GM21526 (cell line): ENCODE measurements around the gene MANBA.

Source experiments
- ATAC-seq: cut with Tn5 transposase; IDR thresholded peaks from one replicate; pipeline ENCODE4 v1.9.1; 2021; ENCODE audit warnings: moderate library complexity; ENCODE audit not compliant: unreplicated experiment, low FRiP score

Gene MANBA

GRCh38 chr4:102685768-102686167 lies 75.0 kb downstream of the MANBA start:
- ATAC-seq = no peak

- no peak for ATAC-seq
These were observed 76.1 kb downstream of the MANBA start for GRCh38 chr4:102684610-102685052.

DNA sequence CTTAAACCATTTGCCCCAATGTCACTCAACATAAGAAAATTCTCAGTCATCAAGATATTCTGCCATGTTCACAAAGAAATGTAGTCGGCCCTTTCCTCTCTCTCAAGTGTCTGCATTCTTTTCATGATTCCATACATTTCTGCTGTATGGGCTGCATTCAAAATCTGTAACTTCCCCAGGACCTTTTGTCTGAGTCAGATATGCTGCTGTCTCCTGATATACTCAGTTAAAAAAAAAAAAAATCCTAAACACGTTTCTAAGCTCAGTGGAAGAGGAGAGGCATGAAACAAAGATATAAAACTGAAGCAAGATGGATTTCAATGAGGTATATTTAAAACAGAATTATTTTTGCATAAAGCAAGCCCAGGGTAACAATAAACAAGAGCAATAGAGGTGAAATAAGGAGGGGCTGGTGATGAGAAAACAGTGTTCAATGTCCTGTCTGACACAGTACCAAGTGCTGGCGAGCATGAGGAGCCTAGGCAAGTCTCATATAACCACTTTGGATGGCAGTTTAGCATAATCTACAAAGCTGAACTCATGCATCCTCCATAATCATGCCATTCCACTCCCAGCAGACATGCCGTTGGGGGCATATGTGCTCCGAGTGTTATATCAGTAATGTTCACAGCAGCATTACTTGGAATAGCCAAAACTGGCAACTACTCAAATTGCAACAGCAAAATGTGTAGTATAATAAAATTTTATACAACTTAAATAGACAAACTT lies 76.7 kb downstream of the MANBA start:
- no peak for ATAC-seq

DNA sequence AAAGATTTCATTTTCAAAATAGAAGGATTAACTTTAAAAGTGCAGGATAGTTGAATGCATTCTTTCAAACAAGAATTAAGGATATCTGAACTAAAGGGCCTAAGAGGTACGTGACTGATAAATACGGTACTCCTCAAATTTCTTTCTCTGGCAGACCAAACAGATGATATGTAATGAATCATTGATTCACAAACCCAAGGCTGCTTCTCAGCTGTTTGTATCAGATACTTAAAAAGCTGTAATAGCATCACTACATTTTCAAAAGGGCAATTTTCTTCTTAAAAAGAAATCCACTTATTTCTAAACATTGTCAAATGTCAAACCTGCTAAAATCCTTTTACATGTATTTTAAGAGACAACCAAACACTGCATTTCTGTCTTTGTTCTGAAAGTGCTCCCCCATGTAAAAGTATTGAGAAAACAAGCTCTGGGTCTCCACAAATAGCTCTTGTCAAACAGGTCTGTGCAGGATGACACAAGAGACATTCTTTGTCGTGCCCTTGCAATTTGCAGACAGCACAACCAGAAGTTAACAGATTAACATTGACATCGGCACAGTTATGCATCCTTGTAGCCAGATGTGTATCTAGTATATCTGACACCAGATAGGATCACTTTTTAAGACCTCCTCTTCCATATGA lies 82.0 kb downstream of the MANBA start:
- ATAC-seq = no peak

GRCh38 chr4:102678107-102678506 lies 82.7 kb downstream of the MANBA start:
- ATAC-seq = no peak

DNA sequence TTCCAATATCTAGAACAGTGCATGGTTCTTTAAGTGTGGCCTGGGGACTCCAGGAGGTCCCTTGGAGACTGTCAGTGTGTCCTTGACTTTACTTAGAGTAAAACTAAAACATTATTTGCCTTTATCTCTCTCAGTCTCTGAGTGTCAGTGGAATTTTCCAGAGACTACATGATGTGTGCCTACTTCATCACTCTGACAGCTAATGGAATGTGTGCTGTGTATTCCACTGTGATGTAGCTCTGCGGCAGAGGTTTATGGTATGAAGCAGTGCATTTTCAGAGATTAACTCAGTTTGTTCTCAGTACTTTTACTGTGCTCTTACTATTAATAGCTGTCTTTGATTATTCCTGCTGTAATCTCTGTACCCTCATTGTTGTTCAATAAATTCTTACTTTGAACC lies 85.6 kb downstream of the MANBA start:
- no peak for ATAC-seq

DNA sequence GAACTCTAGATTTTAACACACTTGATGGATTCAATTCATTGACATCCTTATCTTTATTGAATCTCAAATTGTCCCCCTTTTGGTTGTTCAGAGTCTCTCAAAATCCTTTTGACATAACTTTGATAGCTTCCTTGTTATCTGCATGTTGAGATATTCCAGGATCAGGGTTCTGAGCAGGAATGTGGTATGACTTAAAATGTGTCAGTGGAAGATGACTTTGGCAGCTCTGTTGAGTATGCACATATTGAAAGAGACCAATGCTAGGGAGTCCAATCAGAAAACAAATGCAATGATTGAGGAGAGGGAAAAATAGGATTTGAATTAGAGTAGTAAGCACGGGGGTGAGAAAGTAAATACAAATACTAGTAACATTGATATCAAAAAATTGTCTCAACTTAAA lies 93.8 kb downstream of the MANBA start:
- ATAC-seq = no peak

DNA sequence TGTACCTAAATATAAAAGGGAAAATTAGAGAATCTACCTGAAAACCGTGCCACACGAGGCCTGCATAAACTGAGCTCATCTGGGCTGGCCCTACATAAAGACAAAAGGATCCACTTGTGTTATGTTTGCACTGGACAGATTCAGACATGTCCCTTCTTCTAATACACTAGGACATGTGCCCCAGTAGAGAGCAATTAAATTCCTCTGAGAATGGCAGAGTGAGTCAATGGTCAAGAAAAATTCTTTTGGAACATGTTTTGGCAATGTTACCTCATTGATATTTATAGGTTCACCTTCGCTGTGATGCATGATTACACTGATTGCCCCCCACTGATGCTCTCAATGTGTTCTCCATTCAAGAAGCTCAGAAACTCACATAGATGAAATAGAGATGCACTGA lies 95.2 kb downstream of the MANBA start:
- ATAC-seq = no peak

GRCh38 chr4:102663073-102663472 lies 97.7 kb downstream of the MANBA start:
- no peak for ATAC-seq

- ATAC-seq = no peak
These were observed 103.6 kb downstream of the MANBA start for GRCh38 chr4:102657206-102657605.

DNA sequence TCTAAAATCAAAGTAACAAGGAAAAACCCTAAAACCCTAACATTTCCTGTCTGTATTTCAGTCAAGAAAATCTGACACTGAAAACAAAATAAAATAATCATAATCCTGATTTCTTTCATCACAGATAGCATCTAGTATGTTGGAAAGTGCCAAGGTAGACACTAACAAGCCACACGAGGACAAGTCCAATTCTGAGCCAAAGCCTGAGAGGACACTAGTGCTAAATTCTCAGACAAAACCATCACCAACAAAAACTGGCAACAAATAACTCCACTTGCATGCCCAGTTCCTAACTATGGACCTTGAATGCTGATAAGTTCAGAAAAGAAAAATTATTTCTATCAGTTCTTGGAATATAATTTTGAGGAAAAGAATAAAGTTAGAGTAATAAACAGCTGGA lies 113.7 kb downstream of the MANBA start:
- no peak for ATAC-seq

- no peak for ATAC-seq
These were observed 118.0 kb downstream of the MANBA start for GRCh38 chr4:102642631-102643298.

GRCh38 chr4:102641793-102642192 lies 119.0 kb downstream of the MANBA start:
- ATAC-seq = no peak

DNA sequence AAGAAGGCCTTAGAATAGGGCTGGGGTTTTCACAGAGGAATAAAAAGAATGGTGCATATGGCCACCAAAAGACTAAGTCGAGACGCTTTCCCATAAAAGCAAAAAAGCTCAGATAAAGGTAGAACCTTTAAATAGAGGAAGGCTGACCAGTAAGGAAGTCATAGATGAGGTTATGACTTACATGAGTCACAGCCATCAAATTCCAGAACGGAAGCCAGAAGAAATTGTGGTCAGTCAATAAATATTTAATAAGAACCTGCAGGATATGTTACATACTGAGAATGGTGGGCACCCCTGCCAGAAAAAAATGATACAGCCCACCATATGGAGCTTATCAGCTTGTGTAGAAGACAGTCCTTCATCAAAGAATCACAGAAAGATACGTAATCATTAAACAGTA lies 120.1 kb downstream of the MANBA start:
- ATAC-seq = no peak

GRCh38 chr4:102639598-102639997 lies 121.2 kb downstream of the MANBA start:
- ATAC-seq = no peak

GRCh38 chr4:102638621-102639020 lies 122.1 kb downstream of the MANBA start:
- ATAC-seq = no peak

GRCh38 chr4:102637391-102637790 lies 123.4 kb downstream of the MANBA start:
- no peak for ATAC-seq

DNA sequence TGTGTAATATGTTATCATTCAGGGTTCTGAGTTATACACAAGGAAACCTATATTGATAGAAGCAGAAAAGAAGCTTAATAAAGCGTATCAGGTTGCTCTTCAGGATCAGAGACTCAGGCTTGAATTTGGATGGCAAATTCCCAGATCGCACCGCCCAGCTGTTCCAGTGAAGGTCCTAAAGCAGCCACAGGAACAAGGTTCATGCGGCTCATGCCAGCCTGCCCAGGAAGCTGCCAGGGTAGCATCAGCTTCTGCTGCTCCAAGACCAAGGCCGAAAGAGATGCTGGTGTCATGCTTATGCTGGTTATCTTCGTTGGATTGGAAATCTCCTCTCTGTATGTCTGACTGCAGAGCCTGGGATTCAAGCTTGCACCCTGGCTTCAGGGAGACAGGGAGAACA lies 127.7 kb downstream of the MANBA start:
- ATAC-seq = no peak

GRCh38 chr4:102632241-102633065 lies 128.3 kb downstream of the MANBA start:
- ATAC-seq = no peak

DNA sequence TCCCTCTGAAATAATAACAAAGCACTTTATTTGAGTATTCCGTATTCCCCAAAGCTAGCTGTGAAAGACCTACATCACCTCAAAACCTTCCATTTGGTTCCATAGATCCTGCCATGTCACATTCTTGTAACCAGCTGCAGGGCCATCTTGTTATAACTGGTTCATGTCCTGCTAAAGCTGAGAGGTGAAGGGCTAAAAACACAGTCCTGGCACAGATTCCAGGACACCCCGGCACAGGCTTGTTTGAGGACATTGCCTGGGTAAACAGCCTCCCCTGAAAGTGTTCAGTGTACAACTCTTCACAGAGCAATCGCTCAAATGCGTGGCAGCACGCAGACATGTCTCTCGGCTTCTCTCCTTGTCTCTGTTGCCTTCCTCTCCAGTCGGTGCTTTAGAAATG lies 129.2 kb downstream of the MANBA start:
- no peak for ATAC-seq

- ATAC-seq = no peak
These were observed 131.1 kb downstream of the MANBA start for GRCh38 chr4:102629673-102630072.
